NCI-H510A treated with DMSO at 0.1 percent for 48 hours (cell line): ENCODE results near the gene YDJC.
"Not testable (repeated sequence)": the region's sequence is repeated elsewhere in the genome, so short reads cannot be mapped to it uniquely, and the experiment has no call there.

Experiments
- DNase-seq: peaks from one replicate; lab custom pipeline; 2025; lab: John Stamatoyannopoulos, UW

The YDJC gene

DNA sequence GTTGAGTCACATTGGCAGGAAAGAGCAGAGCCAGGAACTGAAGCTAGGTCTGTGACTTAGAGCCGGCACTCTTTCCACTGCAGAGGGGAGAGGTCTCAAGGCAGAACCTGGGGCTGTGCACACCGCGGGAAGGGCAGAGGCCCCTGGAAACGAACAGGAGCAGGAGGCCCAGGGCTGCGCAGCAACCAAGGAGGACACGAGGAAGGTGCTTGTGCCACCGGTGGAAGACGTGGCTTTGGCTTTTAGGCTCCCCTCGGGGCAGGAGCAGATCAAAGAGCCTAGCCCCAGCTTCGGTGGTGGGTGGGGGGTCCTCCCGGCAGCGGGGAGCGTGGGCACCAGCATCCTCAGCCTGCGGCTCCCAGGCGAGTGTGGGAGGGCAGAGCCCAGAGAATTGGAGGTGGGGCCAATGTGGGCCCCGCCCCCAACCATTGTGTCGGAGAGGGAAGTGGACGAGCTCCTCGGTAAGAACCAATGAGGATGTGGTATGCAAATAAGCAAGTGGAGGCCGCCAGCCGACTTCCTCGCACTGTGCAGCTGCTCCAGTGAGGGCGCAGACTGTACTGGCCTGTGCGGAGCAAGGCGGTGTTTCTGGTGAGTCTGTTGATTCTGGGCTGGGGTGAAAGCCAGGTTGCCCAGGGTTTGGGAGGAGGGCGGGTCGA lies 2.5 kb upstream of the YDJC start, which contains the start of gene CCDC116:
CCDC116 (plus strand) TSS at position 524 of the 659 bp plus-strand sequence. CDS start 422 bp downstream, outside the sequence.
- no peak for DNase-seq

DNA sequence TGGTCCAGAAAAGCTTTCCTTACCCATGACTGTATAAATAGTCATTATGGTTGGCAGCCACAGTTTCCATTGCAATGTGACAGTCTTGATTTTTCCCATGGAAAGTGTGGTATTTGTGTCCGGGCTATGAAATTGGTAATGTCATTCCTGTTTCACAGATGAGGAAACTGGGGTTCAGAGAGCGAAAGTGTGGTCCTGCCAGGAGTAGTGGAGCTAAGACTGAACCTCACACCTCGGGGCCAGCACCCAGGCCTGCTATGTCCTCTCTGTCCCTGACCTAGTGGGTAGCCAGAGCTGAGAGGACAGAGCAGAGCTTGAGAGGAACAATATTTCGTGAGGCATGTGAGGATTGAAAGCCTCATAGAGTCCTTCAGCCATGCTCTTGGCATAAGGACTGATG lies 1.2 kb upstream of the YDJC start:
- no peak for DNase-seq

DNA sequence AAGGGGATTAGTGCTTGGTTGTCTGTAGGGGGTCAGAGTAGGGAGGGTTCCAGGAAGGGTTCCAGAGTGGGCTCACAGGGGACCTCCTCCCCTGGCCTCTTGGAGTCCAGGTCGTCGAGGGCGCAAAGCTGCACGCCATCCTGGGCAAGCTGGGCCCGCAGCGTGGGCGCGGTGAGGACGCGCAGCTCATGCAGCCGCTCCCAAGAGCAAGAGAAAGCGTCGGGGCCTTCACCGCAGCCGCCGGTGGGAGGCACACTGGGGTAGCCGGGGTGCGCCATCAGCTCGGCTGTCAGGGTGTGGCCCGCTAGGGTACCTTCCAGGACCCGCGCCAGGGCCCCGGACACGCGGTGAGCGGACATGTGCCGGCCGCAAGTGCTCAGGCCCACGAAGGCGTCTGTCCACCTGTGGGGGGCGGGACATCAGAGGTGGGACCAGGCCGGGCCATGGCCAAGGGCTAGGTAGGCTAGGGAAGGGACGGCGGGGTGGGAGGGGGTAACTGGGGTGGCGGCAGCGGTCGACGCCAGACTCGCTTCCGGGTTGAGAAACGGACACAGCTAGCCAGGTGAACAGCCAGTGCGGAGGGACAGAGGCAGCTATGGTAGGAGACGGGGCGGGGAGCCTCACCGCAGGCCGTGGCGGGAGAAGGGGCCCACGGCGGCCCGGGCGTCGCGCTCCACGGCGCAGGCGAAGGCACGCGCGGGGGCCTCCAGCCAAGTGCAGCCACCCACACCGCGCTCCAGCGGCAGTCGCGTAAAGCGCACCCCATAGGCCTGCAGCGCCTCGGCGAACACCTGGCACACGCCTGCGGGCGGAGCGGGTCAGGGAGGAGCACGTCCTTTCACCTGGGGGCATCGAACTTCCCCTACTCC lies 1.2 kb downstream of the YDJC start:
- no peak for DNase-seq

DNA sequence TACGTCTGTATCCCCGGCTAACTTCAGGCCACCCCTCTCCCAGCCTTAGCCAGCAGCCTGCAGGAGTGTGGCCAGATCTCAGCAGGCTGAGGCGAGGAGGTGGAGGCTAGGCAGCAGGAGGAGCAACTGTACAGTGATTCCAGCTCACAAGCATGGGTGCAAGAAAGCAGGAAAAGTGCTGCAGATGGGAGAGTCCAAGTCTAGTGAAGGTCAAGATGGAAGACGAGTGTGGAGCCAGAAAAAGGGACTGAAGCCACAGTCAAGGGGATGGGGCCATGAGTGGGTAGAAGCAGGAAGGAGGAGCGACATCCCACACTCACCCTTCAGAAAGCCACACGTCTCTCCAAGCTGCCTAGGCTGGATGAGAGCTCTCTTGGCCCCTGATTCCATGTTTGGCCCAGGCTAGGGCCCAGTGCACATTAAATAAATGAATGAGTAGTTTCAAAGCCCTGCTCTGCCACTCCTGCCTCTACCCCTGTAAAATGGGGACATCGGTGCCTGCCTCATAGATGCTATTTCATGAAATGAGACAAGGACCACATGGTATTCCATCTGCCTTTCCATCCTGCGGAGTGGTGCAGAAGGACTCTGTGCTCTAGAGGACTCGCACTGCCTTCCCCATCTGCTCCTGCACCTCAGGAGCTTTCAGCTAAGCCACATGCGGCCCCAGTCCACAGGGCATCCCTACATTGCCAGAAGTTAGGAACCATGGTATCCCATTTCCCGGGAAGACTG lies 2.9 kb downstream of the YDJC start:
- no peak for DNase-seq

DNA sequence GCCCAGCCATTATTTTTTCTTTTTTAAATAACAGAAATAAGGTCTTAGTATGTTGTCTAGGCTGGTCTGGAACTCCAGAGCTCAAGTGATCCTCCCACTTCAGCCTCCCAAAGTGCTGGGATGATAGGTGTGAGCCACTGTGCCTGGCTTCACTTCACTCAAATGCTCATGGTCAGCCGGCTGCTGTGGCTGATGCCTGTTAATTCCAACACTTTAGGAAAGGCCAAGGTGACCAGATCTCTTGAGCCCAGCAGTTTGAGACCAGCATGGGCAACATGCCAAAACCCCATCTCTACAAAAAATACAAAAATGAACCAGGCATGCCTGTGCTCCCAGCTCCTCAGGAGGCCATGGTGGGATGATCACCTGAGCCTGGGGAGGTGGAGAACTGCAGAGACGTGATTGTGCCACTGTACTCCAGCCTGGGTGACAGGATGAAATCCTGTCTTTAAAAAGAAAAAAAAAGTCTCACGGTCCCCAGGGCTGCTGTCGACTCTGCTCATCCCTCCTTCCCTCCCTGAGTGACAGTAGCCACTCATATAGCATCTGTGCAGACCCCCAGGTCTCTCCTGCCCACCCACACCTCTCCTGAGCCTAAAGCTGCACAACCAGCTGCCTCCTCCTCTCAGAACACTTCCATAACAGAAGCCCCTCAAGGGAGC lies 3.6 kb downstream of the YDJC start:
- DNase-seq: no peak

DNA sequence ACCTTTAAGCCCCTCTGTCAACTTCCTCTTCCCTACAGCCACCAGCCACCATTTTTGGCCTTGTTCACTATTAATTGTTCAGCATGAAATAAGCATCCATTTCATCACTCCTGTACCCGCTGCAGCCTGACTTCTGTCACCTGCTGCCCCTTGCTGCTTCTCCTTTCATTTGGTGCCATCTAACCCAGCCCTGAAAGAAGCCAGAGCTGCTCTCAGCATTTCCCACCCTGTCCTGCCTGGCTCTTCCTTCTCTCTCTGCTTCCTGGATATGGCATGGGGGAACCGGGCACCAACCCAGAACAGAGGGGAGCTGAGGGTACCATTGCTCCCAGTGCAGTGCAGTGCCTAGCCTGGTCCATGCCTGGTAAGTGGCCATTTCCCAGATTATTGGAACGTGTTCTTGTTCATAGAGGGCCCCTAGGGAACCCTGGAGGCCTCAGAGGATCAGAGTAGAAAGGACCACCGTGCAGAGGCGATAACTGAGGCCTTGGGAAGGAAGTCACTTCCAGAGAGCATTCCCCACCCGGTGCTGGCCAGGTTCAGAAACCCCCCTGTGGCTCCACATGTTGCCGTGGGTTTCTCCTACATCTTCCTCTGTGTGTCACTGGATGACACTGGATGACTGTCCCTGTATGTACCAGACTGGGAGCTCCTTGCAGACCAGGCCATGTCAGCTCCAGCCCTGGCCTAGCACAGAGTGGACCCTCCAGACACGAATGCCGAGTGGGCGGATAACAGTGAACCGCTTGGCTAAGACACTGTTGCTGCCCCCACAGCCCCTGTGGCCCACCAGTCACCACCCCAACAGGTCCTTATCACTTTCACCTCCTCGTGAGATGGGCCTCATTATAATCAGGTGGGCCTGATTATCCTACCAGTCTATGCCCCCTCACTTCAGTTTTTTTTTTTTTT lies 4.7 kb downstream of the YDJC start:
- no peak for DNase-seq

DNA sequence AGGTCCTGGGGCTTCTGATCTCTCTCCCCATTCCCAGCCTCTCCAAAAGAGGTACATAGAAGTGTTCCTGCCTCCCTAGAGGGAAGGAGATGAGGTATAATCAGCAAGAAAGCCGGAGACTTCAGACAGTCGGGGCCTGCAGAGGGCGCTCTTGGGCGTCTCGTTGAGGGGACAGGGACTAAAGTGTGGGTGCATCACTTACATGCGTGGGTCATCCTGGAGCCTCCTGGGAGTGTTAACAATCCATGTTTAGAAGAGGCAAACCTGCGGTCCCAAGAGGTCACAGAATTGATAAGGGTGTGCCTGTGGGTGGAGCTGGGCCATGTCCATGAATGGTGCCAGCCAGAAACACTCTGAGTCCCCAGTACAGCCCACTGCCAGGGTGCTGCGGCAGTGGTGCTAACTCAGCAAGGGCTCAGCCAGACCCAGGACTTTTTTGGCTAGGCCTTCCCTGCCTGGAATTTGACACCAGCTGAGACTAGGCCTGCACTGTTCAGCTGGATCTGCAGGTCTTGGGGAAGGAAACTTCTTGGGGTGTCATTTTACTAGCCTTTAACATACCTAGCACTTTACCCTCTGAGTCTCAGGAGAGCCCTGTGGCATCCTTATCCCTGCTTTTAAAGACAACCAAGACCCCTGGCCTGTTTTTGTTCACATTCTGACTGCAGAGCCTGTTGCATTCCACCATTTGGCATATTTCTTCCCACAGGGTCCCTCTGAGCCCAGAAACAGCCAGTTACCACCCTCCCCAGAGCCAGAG lies 5.5 kb downstream of the YDJC start:
- DNase-seq: no peak

DNA sequence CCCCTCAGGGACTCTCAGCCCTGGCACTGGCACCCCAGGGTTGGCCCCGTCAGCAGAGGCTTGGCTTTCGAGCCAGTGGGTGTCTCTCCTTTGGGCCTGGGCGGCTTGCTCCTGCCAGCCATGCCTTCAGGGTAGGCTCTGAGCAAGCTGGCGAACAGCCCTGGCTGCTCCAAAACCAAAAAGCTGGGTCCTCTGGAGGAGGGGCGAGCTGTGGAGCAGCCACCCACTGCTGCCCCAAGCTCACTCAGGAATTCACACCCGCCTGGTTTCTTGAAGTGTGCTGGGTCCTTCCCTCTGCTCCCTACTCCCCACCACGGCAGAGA lies 6.2 kb downstream of the YDJC start:
- DNase-seq: no peak

DNA sequence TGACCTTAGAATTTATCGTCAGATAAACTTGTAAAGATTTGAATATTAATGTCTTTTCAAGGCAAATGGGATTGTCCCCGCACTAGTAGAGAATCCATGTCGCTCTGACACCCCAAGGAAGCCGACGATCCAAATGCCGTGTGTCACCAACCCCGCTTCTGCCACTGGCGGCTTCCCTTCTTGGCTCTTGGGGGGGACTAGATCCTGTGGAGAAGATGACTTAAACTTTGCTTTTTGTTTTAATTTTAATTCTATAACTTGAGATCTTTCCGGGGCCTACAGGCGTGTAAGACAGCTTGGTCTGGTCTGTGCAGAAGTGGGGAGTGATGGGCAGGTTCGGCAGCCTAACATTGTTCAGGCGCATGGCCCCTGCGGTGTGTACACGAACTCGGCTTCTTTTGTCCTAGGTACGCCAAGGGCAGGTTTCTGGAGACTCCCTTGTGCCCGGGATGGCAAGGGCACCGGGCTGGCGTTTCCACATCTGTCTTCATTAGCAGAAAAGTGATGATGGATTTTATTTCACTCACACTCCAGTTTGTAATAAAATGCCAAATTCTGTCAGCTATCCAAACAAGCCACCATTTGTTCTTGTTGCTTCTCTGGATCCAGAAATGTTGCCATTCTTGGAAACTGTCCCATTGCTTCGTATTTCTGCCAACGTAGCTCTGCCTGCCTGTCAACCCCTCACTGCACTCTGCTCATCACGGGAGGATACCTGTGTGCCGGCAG lies 6.7 kb downstream of the YDJC start:
- DNase-seq: no peak

DNA sequence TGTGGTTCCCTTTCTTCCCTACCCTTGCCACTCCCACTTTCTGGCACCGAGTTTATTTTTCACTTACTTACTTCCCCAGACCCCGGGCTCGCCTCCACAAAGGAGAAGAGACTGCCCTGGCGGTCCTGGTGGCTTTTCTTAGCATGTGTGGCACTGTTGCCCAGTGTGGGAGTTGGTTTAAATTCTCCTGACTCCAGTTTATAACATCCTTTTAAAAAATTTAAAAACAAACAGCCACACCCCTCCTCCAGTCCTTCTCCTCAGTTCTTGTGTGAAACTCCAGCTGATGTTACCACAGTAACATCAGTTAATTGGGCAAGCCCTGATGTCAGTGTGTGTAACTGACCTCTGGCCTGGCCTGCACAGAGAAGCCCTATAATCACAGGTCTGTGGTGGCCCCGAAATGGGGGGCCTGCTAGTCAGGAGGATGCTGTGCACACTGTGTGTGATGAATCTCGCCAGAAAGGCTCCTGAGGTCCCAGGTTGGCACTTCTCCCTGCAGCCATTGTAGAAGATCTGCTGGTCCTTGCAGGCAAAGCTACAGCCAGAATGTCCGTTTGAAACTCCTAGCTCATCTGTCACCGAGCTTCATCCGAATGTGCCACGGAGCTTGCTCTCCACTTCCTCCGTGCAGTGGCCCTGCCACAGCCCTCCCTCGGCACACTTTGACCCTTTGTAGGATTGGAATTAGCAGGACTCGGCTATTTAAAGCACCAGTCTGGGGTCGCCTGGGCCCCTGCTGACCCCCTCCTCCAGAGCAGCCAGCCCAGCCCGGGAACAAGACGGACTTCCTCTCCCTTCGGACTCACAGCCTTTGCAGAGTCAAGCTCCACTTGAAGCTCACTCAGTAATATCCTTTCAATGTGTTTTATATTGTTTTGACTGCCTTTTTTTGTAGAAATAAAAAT lies 7.6 kb downstream of the YDJC start:
- DNase-seq: no peak

DNA sequence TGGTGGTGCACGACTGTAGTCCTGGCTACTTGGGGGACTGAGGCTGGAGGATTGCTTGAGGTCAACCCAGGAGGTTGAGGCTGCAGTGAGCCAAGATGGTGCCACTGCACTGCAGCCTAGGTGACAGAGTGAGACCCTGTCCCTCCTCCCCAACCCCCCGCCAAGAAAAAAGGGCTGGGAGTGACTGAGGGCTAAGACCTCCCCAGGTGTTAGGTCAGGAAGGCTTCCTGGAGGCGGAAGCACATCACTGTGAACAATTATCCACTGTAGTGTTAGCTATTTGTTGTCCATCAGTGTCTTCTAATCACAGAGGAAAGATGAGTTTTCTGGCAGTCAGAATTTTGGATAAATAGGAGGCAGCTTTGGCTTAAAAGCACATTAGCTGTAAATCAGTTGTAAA lies 8.8 kb downstream of the YDJC start:
- no peak for DNase-seq

DNA sequence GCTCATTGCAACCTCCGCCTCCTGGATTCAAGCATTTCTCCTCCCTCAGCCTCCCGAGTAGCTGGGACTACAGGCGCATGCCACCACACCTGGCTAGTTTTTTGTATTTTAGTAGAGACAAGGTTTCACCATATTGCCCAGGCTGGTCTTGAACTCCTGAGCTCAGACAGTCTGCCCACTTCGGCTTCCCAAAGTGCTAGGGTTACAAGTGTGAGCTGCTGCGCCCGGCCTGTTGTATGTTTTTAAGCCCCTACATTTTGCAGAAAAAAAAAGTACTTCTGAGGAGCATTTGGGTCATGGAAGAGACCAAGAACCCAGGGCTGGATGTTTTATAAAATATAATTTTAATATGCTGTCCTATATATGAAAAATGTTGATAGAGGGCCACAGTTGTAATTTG lies 12.5 kb downstream of the YDJC start:
- DNase-seq: not testable (repeated sequence)

DNA sequence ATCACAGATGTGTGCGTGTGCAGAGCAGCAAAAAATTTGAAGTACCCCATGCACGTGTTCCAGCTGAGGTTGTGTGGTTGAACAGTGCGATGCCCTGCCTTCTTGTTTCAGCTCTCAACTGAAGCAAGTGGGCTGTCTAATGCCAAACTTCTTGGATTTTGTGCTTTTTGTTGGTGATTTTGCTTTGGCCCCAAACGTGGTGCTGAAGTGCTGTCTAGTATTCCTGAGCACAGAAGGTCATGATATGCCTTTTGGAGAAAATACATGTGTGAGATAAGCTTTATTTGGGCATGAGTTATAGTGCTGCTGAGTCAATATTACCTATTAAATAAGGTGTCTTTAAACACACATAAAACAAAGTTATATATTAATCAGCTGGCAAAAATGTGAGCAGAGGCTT lies 14.1 kb downstream of the YDJC start:
- DNase-seq: no peak

DNA sequence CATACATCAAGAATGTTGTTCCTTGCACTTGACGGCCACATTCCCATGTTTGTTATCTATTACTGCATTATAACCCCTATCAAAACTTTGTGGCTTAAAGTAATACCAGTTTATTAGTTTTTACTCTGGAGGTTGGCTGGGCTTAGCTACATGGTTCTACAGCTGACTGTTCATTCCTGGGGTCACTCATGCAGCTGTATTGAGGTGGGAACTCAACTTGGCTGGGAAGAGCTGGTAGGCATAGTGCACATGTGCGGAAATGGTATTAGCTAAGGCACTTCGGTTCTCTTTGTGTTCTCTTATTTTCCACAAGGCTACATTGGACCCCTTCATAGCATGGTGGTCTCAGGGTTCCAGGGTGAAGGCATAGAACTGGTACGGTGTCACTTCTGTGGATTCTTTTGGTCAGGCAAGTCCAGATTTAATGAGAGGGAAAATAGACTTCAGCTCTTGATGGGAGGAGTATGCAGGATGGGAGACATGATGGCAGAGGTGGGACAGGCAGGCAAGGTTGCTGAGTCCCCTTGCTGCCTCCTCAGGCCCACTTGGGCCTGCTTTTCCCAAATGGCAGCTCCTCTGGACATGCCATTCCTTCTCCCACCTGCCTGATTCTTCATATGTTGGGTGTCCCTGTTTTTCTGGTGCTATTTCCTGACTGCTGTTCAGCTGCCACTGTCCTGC lies 16.1 kb downstream of the YDJC start:
- DNase-seq: no peak

DNA sequence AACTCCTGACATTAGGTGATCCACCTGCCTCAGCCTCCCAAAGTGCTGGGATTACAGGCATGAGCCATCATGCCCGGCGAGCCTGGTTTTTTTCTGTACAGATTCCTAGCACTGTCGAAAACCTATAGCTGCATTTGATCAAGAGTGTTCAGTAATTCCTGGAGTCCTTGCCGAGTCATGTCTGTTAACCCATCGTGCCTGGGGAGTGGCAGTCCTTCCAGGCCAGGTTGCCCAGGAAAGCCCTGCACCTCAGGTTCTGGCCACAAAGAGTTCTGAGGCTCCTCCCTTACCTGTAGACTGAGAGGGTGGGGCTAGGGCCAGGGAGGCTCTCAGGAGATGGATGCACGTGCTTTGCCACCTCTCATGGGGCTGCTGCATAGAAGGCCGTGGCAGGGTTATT lies 17.0 kb downstream of the YDJC start:
- DNase-seq: no peak

DNA sequence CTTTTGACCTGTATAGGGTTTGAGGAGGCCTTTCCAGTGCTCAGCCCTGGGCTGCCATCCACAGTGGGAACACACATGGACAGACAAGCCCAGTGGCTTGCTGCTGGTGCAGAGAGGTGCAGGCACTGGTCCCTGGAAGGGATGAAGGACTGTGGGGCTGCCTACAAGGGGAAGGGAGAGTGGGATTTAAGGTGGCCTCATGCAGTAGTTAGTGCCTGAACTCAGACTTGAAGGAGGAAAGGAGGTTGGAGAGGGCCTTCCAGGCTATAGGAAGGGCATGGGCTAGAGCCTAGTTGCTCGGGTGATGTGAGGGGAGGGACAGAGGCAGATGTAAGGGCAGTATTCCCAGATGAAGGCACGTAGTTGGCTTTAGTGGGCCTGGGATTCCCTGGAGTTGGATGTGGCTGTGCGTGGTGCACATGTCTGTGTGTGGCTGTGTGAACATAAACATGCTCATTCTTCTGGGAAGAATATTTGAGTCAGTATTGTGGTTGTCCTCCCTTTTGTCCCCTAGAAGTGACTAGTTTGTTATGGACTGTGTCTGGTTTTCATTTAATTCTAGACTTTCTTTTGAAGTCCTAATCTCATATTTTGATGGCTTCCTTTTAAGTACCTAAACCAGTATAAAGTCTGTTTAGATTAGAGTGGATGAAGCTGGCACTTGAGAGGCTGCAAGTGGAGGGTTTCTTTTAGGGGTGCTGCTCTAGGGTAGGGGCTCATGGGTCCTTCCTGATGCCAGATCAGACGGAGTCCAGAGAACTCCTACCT lies 18.4 kb downstream of the YDJC start:
- no peak for DNase-seq

DNA sequence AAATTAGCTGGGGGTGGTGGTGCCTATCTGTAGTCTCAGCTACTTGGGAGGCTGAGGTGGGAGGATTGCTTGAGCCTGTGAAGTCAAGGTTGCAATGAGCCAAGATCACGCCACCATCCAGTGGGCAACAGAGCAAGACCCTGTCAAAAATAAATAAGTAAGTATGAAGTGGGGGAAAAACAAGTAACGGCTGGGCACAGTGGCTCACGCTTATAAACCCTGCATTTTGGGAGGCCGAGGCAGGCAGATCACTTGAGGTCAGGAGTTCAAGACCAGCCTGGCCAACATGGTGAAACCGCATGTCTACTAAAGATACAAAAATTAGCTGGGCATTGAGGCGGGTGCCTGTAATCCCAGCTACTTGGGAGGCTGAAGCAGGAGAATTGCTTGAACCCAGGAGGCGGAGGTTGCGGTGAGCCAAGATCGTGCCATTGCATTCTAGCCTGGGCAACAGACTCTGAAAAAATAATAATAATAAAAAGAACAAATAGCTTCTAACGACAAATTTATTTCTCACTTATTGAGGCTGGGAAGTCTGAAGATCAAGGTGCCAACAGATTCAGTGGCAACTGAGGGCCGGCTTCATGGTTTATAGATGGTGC lies 20.2 kb downstream of the YDJC start:
- not testable (repeated sequence) for DNase-seq
